SK-MEL-5 (cell line): Measurements from ENCODE around the gene DNPH1. TPM values are rescaled to one million over a fixed set of nuclear protein-coding genes. Genes with fewer than 3 reads are reported as not detected.

Source experiments
- DNase-seq: peaks from one replicate; pipeline ENCODE4 v3.0.0-alpha.2; 2016; ENCODE audit warnings: low read depth, low spot score
- in situ Hi-C: cut with HindIII; loops from 2 replicates; pipeline ENCODE4 v1.10.0; 2016; ENCODE audit warnings: low sequenced_read_pairs, high pct_unique_total_duplicates, low pct_unique_long_range_greater_than_20kb
- total RNA-seq: library from RNA; depleted of rRNA; stranded (reverse); fragments of >200 nt; shearing (Covaris generic); gene quantifications from 2 replicates; pipeline ENCODE4 v1.2.3, GENCODE V29; 2014

The DNPH1 gene
- total RNA-seq, 1 experiment from 2014 or later, result 109 TPM

- no peak for DNase-seq
- in situ Hi-C loops, result no loop called here
Measured at GRCh38 chr6:43267619-43268354, 38.5 kb upstream of the DNPH1 start.

GRCh38 chr6:43265564-43265963, 36.3 kb upstream of the DNPH1 start:
- no peak for DNase-seq
- in situ Hi-C loops, result no loop called here

GRCh38 chr6:43264599-43265145, 35.4 kb upstream of the DNPH1 start:
- in situ Hi-C loops, result no loop called here
- DNase-seq, result no peak

- in situ Hi-C loops, result no loop called here
- DNase-seq, result peak; percentile 82
Measured at GRCh38 chr6:43263314-43264178, 34.3 kb upstream of the DNPH1 start.

GRCh38 chr6:43262780-43263313, 33.6 kb upstream of the DNPH1 start:
- in situ Hi-C loops, result no loop called here
- DNase-seq, result no peak

- in situ Hi-C loops, result no loop called here
- DNase-seq, result no peak
Measured at GRCh38 chr6:43262000-43262779, 32.9 kb upstream of the DNPH1 start.

- in situ Hi-C loops, result no loop called here
- DNase-seq, result no peak
Measured at GRCh38 chr6:43261198-43261597, 31.9 kb upstream of the DNPH1 start.

GRCh38 chr6:43260791-43261190, 31.5 kb upstream of the DNPH1 start:
- in situ Hi-C loops, result no loop called here
- DNase-seq, result no peak

GRCh38 chr6:43258807-43259686, 29.8 kb upstream of the DNPH1 start:
- in situ Hi-C loops, result no loop called here
- no peak for DNase-seq

GRCh38 chr6:43258180-43258579, 28.9 kb upstream of the DNPH1 start:
- DNase-seq, result no peak
- in situ Hi-C loops, result no loop called here

- in situ Hi-C loops, result no loop called here
- no peak for DNase-seq
Measured at GRCh38 chr6:43257367-43258145, 28.3 kb upstream of the DNPH1 start.

GRCh38 chr6:43256670-43257366, 27.5 kb upstream of the DNPH1 start:
- in situ Hi-C loops, result no loop called here

GRCh38 chr6:43255408-43256054, 26.2 kb upstream of the DNPH1 start:
- in situ Hi-C loops, result no loop called here
- DNase-seq, result no peak

More at GRCh38 chr6:43256670-43257366, 27.5 kb upstream of the DNPH1 start:
- no peak for DNase-seq

GRCh38 chr6:43254846-43255245, 25.6 kb upstream of the DNPH1 start:
- in situ Hi-C loops, result no loop called here
- DNase-seq, result no peak

- in situ Hi-C loops, result no loop called here
Measured at GRCh38 chr6:43254138-43254817, 25.0 kb upstream of the DNPH1 start.

More at GRCh38 chr6:43254138-43254817, 25.0 kb upstream of the DNPH1 start:
- DNase-seq, result no peak
